Keratinocyte (primary cell): Measurements from ENCODE around the gene KCNG2. TPM values are rescaled to one million over a fixed set of nuclear protein-coding genes. Genes with fewer than 3 reads are reported as not detected.

Source experiments
- DNase-seq: peaks from one replicate; pipeline ENCODE4 v3.0.0-alpha.2; 2011; ENCODE audit warnings: low read depth, missing footprints, low spot score
- FAIRE-seq: peaks from 2 replicates; lab custom pipeline; 2011; peaks lifted over from hg19 to GRCh38; lab: Jason Lieb, UNC
- H2AFZ ChIP-seq: 2 replicates; pipeline ENCODE4 v1.6.0; 2012; ENCODE audit warnings: low read length, control low read depth, inconsistent platforms; ENCODE audit not compliant: control insufficient read depth
- H3K27ac ChIP-seq: 2 replicates; pipeline ENCODE4 v1.5.1; 2011; ENCODE audit warnings: low read length; ENCODE audit not compliant: control insufficient read depth, insufficient read depth
- H3K27me3 ChIP-seq: 3 replicates; pipeline ENCODE4 v1.6.0; 2011; ENCODE audit warnings: low read length; ENCODE audit not compliant: control insufficient read depth, insufficient read depth; ENCODE audit errors: extremely low read depth
- H3K36me3 ChIP-seq, 2 experiments: 2 replicates in 1 of 2; 3 replicates in 1 of 2; pipeline ENCODE4 v1.5.1; 2011; ENCODE audit warnings: low read length in 2 of 2, mild to moderate bottlenecking in 1 of 2; ENCODE audit not compliant: control insufficient read depth in 2 of 2, insufficient read depth in 2 of 2; ENCODE audit errors: extremely low read depth in 1 of 2
- H3K4me1 ChIP-seq: 3 replicates; pipeline ENCODE4 v1.5.1; 2011; ENCODE audit warnings: low read length; ENCODE audit not compliant: control insufficient read depth, insufficient read depth; ENCODE audit errors: extremely low read depth
- H3K4me2 ChIP-seq: 3 replicates; pipeline ENCODE4 v1.6.0; 2011; ENCODE audit warnings: low read depth, low read length; ENCODE audit not compliant: control insufficient read depth, insufficient read depth; ENCODE audit errors: extremely low read depth
- H3K4me3 ChIP-seq, 3 experiments: fragments of 200-600 bp in 1 of 3; sonication (generic) in 1 of 3; 2 replicates in 2 of 3; 3 replicates in 1 of 3; pipeline ENCODE4 v1.5.1; 2011 to 2016; ENCODE audit warnings: low read length in 3 of 3, mild to moderate bottlenecking in 3 of 3, control low read depth in 2 of 3, inconsistent platforms in 1 of 3, low read depth in 1 of 3, mixed read lengths in 1 of 3, mixed run types in 1 of 3, moderate library complexity in 1 of 3; ENCODE audit not compliant: control insufficient read depth in 2 of 3, insufficient read depth in 2 of 3; ENCODE audit errors: extremely low read depth in 1 of 3
- H3K79me2 ChIP-seq: 2 replicates; pipeline ENCODE4 v1.6.0; 2012; ENCODE audit warnings: low read length; ENCODE audit not compliant: control insufficient read depth, insufficient read depth
- H3K9ac ChIP-seq: 3 replicates; pipeline ENCODE4 v1.6.0; 2011; ENCODE audit warnings: low read length; ENCODE audit not compliant: control insufficient read depth, insufficient read depth; ENCODE audit errors: extremely low read depth
- H3K9me1 ChIP-seq: 3 replicates; pipeline ENCODE4 v1.6.0; 2011; ENCODE audit warnings: low read length; ENCODE audit not compliant: control insufficient read depth, insufficient read depth; ENCODE audit errors: extremely low read depth
- H3K9me3 ChIP-seq: 2 replicates; pipeline ENCODE4 v1.5.1; 2012; ENCODE audit warnings: low read depth, low read length; ENCODE audit not compliant: control insufficient read depth
- H4K20me1 ChIP-seq: 3 replicates; pipeline ENCODE4 v1.6.0; 2011; ENCODE audit warnings: low read length; ENCODE audit not compliant: control insufficient read depth, insufficient read depth; ENCODE audit errors: extremely low read depth
- EZH2 ChIP-seq: IDR thresholded peaks from one replicate; pipeline ENCODE4 v1.6.1; 2012; ENCODE audit warnings: inconsistent platforms, mild to moderate bottlenecking, low read length, moderate library complexity
- dilution Hi-C: fragments of 300-500 bp; cut with MboI; formaldehyde crosslinking; loops from one replicate; pipeline ENCODE4 v1.7.0; 2020; ENCODE audit warnings: low sequenced_read_pairs; ENCODE audit not compliant: extremely low pct_ligation_motif_present
- polyA plus RNA-seq, 5 experiments: library from polyadenylated mRNA; depleted of rRNA in 3 of 5; stranded (reverse) in 3 of 5; stranded (forward) in 1 of 5; unstranded in 1 of 5; fragments of >200 nt; gene quantifications; 1 replicate in 1 of 5; 2 replicates in 3 of 5; 3 replicates in 1 of 5; pipeline versions ENCODE4 v1.2.1 to v1.2.3, GENCODE V29; 2011 to 2012; ENCODE audit warnings: missing spikeins in 2 of 5, low read depth in 1 of 5, low replicate concordance in 1 of 5
- TF ChIP-seq, protein P1 (sequence below), 3 experiments: IDR thresholded peaks in 1 of 3; conservative IDR thresholded peaks in 1 of 3; optimal IDR thresholded peaks in 1 of 3; 2 replicates in 2 of 3; 3 replicates in 1 of 3; pipeline versions ENCODE3 to v1.5.1; 2011; ENCODE audit warnings: low read length in 3 of 3, mild to moderate bottlenecking in 3 of 3, moderate library complexity in 2 of 3, control low read depth in 1 of 3, inconsistent platforms in 1 of 3; ENCODE audit not compliant: insufficient read depth in 2 of 3; ENCODE audit errors: extremely low read depth in 1 of 3

Gene KCNG2
- polyA plus RNA-seq, 1 donor (not counting 4 experiments of a cell fraction or from before 2014, with no cell fraction given): not detected

DNA sequence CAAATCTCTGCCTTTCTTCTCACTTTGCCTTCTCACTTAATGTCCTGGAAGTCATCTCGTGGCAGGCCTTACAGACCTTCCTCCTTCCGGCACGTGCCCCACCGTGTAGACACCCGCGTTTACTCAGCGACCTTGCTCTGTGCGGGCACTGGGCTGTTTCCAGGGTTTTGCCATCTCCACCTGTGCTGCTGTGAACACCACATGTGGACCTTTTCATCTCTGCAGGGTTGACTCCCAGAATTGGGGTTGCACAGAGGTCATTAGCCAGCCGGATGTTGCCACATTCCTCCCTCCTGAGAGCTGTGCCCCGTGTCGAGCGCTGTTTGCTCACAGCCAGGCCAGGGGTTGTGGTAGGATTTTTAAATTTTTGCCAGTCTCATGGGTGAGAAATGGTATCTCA is 25.4 kb downstream of the KCNG2 start:
- Histone ChIP-seq H2AFZ (no peak overlapping the region), H3K9ac (no peak overlapping the region), H3K27ac (no peak overlapping the region), H3K4me3 (no peak overlapping the region), H3K36me3 (no peaks in the 10 kb centered on the region), H3K9me3 (peaks cover under 1% of the 10 kb centered on the region), H3K4me2 (no peak overlapping the region), H3K79me2 (no peaks in the 10 kb centered on the region), H4K20me1 (no peaks in the 10 kb centered on the region), H3K27me3 (peaks cover 15% of the 10 kb centered on the region), H3K9me1 (no peaks in the 10 kb centered on the region), H3K4me1 (no peaks in the 10 kb centered on the region)
- no peak for DNase-seq
- no peak for FAIRE-seq
- TF ChIP-seq, protein P1, sequence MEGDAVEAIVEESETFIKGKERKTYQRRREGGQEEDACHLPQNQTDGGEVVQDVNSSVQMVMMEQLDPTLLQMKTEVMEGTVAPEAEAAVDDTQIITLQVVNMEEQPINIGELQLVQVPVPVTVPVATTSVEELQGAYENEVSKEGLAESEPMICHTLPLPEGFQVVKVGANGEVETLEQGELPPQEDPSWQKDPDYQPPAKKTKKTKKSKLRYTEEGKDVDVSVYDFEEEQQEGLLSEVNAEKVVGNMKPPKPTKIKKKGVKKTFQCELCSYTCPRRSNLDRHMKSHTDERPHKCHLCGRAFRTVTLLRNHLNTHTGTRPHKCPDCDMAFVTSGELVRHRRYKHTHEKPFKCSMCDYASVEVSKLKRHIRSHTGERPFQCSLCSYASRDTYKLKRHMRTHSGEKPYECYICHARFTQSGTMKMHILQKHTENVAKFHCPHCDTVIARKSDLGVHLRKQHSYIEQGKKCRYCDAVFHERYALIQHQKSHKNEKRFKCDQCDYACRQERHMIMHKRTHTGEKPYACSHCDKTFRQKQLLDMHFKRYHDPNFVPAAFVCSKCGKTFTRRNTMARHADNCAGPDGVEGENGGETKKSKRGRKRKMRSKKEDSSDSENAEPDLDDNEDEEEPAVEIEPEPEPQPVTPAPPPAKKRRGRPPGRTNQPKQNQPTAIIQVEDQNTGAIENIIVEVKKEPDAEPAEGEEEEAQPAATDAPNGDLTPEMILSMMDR (optimal IDR thresholded peaks at IDR 0.05 in 1 of 3, IDR thresholded peaks at IDR 0.05 in 1 of 3, conservative IDR thresholded peaks at IDR 0.05 in 1 of 3; ENCODE audit: extremely low read depth in 1 of 3, insufficient read depth in 2 of 3, low read length in 3 of 3): no peak
- no peak for TF ChIP-seq EZH2
- dilution Hi-C loops: no loop called here

DNA sequence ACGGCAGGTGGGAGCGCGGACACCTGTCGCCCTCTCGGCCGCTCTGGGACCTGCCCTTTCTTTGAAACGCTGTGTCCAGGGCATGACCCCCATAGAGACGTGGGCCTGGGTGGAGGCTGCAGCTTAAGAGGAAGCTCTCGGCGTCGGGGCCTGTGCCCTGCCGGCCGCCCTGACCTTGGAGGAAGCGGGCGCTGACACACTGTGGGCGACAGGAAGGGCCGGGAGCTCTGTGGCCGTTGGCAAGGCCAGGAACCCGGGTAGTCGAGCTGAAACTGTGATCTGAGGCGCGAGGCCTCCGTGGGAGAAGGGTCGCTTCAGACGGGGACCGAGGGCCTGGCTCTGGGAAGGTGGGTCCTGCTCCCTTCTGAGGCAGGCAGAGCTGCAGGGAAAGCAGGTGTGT is 28.2 kb downstream of the KCNG2 start:
- DNase-seq (no peak), FAIRE-seq (no peak)
- Histone ChIP-seq H3K79me2 (no peaks in the 10 kb centered on the region), H3K27ac (no peak overlapping the region), H3K4me2 (no peak overlapping the region), H3K9me3 (peaks cover 7% of the 10 kb centered on the region), H3K27me3 (no peaks in the 10 kb centered on the region), H4K20me1 (no peaks in the 10 kb centered on the region), H3K36me3 (no peaks in the 10 kb centered on the region), H3K9ac (no peak overlapping the region), H3K9me1 (no peaks in the 10 kb centered on the region), H2AFZ (no peak overlapping the region), H3K4me1 (no peaks in the 10 kb centered on the region), H3K4me3 (no peak overlapping the region)
- TF ChIP-seq EZH2: no peak
- TF ChIP-seq, protein P1 (optimal IDR thresholded peaks at IDR 0.05 in 1 of 3, IDR thresholded peaks at IDR 0.05 in 1 of 3, conservative IDR thresholded peaks at IDR 0.05 in 1 of 3; ENCODE audit: extremely low read depth in 1 of 3, insufficient read depth in 2 of 3, low read length in 3 of 3): no peak
- dilution Hi-C loops: no loop called here
